Liver (tissue), 3 donors: ENCODE data around the gene EEA1.

Experiments used
- FOXA1 ChIP-seq: IDR thresholded peaks from 2 replicates; pipeline ENCODE4 v1.6.1; 2016; ENCODE audit warnings: antibody characterized with exemption
- GABPA ChIP-seq, 2 donors: IDR thresholded peaks in 1 of 2; conservative IDR thresholded peaks in 1 of 2; 2 replicates each; pipeline ENCODE4 v1.6.1; 2016; ENCODE audit warnings: antibody characterized with exemption in 2 of 2, mild to moderate bottlenecking in 1 of 2, moderate library complexity in 1 of 2
- JUND ChIP-seq, 2 donors: IDR thresholded peaks; 2 replicates each; pipeline ENCODE4 v1.6.1; 2016; ENCODE audit warnings: antibody characterized with exemption in 2 of 2
- RAD21 ChIP-seq, 2 donors: IDR thresholded peaks; 2 replicates each; pipeline ENCODE4 v1.6.1; 2016; ENCODE audit warnings: antibody characterized with exemption in 2 of 2, mild to moderate bottlenecking in 2 of 2
- RXRA ChIP-seq, 2 donors: IDR thresholded peaks; 2 replicates each; pipeline ENCODE4 v1.6.1; 2017 to 2018; ENCODE audit warnings: antibody characterized with exemption in 2 of 2, mild to moderate bottlenecking in 1 of 2
- SP1 ChIP-seq: IDR thresholded peaks from 2 replicates; pipeline ENCODE4 v1.6.1; 2018; ENCODE audit warnings: antibody characterized with exemption, mild to moderate bottlenecking
- TAF1 ChIP-seq: conservative IDR thresholded peaks from 2 replicates; pipeline ENCODE4 v1.6.1; 2016; ENCODE audit warnings: antibody characterized with exemption, mild to moderate bottlenecking
- YY1 ChIP-seq: IDR thresholded peaks from 2 replicates; pipeline ENCODE4 v1.6.1; 2016; ENCODE audit warnings: antibody characterized with exemption, mild to moderate bottlenecking
- ZBTB33 ChIP-seq: IDR thresholded peaks from 2 replicates; pipeline ENCODE4 v1.6.1; 2016; ENCODE audit warnings: antibody characterized with exemption
- TF ChIP-seq, protein P1 (sequence below): fragments of 150-350 bp; IDR thresholded peaks from 2 replicates; pipeline ENCODE4 v1.5.1; 2017; ENCODE audit warnings: improper control_type of control experiment, low read depth, low read length; ENCODE audit not compliant: missing input control
- TF ChIP-seq, protein P2 (sequence below): IDR thresholded peaks from 2 replicates; pipeline ENCODE4 v1.6.1; 2016; ENCODE audit warnings: antibody characterized with exemption, mild to moderate bottlenecking
- TF ChIP-seq, protein P3 (sequence below): IDR thresholded peaks from 2 replicates; pipeline ENCODE4 v1.6.1; 2016; ENCODE audit warnings: antibody characterized with exemption
- donor health status: healthy.
- donor health status: healthy.

DNA sequence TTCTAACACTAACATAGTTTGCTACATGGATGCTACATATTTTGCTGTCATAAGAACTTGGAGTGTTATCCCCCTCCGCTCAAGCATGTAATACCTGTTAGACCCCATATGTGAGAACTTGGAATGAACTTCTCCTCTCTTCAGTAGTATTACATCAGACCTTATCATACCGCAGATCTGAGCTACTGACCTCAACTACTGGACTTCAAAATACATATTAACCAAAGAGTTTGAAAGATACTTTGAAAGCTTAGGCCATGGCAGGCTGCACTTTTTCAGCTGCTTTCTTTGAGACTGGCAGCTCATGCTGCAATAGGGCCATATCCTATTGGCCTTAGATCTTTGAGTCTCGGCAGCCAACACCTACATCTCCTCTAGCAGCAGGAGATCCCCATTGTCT is 74.8 kb downstream of the EEA1 start:
- TF ChIP-seq, protein P1, sequence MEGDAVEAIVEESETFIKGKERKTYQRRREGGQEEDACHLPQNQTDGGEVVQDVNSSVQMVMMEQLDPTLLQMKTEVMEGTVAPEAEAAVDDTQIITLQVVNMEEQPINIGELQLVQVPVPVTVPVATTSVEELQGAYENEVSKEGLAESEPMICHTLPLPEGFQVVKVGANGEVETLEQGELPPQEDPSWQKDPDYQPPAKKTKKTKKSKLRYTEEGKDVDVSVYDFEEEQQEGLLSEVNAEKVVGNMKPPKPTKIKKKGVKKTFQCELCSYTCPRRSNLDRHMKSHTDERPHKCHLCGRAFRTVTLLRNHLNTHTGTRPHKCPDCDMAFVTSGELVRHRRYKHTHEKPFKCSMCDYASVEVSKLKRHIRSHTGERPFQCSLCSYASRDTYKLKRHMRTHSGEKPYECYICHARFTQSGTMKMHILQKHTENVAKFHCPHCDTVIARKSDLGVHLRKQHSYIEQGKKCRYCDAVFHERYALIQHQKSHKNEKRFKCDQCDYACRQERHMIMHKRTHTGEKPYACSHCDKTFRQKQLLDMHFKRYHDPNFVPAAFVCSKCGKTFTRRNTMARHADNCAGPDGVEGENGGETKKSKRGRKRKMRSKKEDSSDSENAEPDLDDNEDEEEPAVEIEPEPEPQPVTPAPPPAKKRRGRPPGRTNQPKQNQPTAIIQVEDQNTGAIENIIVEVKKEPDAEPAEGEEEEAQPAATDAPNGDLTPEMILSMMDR, result no peak
- TF ChIP-seq, protein P2, sequence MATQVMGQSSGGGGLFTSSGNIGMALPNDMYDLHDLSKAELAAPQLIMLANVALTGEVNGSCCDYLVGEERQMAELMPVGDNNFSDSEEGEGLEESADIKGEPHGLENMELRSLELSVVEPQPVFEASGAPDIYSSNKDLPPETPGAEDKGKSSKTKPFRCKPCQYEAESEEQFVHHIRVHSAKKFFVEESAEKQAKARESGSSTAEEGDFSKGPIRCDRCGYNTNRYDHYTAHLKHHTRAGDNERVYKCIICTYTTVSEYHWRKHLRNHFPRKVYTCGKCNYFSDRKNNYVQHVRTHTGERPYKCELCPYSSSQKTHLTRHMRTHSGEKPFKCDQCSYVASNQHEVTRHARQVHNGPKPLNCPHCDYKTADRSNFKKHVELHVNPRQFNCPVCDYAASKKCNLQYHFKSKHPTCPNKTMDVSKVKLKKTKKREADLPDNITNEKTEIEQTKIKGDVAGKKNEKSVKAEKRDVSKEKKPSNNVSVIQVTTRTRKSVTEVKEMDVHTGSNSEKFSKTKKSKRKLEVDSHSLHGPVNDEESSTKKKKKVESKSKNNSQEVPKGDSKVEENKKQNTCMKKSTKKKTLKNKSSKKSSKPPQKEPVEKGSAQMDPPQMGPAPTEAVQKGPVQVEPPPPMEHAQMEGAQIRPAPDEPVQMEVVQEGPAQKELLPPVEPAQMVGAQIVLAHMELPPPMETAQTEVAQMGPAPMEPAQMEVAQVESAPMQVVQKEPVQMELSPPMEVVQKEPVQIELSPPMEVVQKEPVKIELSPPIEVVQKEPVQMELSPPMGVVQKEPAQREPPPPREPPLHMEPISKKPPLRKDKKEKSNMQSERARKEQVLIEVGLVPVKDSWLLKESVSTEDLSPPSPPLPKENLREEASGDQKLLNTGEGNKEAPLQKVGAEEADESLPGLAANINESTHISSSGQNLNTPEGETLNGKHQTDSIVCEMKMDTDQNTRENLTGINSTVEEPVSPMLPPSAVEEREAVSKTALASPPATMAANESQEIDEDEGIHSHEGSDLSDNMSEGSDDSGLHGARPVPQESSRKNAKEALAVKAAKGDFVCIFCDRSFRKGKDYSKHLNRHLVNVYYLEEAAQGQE, result no peak
- TF ChIP-seq YY1 (no peak), RAD21 (IDR thresholded peaks at IDR 0.05) (no peak), FOXA1 (no peak), JUND (IDR thresholded peaks at IDR 0.05) (no peak), TAF1 (no peak), GABPA (IDR thresholded peaks at IDR 0.05 in 1 of 2, conservative IDR thresholded peaks at IDR 0.05 in 1 of 2) (no peak), RXRA (IDR thresholded peaks at IDR 0.05) (no peak), SP1 (no peak), ZBTB33 (no peak)
- TF ChIP-seq, protein P3, sequence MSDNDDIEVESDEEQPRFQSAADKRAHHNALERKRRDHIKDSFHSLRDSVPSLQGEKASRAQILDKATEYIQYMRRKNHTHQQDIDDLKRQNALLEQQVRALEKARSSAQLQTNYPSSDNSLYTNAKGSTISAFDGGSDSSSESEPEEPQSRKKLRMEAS, result no peak
